ENCODE measurements around the gene DPP10.

- TF ChIP-seq CTCF (IDR thresholded peaks at IDR 0.05) (no peak), POLR2AphosphoS5 (IDR thresholded peaks at IDR 0.05) (no peak), POLR2A (IDR thresholded peaks at IDR 0.05) (no peak)
Measured at GRCh38 chr2:115606350-115606749, 1163.9 kb downstream of the DPP10 start.
